Measurements from ENCODE around the gene FUZ.

Gene FUZ

DNA sequence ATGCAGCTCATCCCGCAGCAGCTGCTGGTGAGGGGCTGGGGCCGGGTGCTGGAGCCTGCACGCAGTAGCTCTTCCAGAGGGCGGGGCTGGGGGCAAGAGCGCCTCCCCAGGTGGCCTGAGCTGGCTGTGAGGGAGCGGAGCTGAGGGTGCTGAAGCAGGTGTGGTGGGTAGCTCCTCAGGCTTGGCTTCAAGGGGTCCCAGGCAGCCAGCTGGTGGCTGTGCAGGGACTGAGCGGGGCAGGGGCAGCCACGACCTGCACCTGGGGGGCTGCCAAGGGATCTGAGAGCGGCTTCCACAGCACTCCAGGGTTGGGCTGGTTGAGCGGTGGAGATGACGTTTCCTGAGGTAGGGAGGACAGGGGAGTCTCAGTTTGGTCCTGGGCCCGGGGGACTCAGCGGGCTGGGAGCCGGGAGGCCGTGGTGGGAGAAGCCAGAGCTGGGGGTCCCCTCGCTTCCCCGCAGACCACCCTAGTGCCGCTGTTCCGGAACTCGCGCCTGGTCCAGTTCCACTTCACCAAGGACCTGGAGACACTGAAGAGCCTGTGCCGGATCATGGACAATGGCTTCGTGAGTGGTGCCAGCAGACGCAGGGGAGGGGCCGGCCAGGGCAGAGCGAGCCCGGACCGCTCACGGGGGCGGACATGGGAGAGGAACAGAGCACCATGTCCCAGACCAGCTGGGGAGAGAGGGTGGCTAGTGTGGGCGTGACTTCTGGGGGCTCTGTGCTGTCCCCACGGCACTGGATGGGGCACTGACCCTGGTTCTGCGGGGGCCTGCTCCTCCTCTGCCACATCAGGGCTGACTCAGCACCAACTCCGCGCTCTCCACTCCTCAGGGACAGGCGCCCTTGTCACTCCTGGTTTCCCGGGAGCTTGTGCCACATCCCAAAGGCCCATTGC, 45.2 kb upstream of the FUZ start:
- no peak overlapping the region for H3K9ac ChIP-seq (ENCODE audit: insufficient read length)
- DNase-seq (ENCODE audit: low read depth, low spot score) = no peak
- H3K4me3 ChIP-seq = no peak overlapping the region
- TF ChIP-seq FOXP2 (optimal IDR thresholded peaks at IDR 0.05; ENCODE audit: control extremely low read depth, extremely low read length, insufficient read depth) (no peak), EZH2 (IDR thresholded peaks at IDR 0.05) (no peak), POLR2AphosphoS5 (IDR thresholded peaks at IDR 0.05; ENCODE audit: borderline replicate concordance, low read depth, low read length) (0 out of 2 replicates have a peak, but pooled peaks have one; percentile 46)
- H3K36me3 ChIP-seq (ENCODE audit: insufficient read depth, low read length) = peaks cover 81% of the 10 kb centered on the region
- peak overlapping the region; percentile 64 for H3K27ac ChIP-seq
- H3K9me3 ChIP-seq (ENCODE audit: low read depth, low read length) = no peaks in the 10 kb centered on the region

GRCh38 chr19:49857838-49858087, 44.7 kb upstream of the FUZ start:
- 0 out of 2 replicates have a peak overlapping the region, but pooled peaks have one; percentile 25 for H3K27ac ChIP-seq
- no peak overlapping the region for H3K9ac ChIP-seq (ENCODE audit: insufficient read length)
- DNase-seq (ENCODE audit: low read depth, low spot score) = no peak
- TF ChIP-seq FOXP2 (optimal IDR thresholded peaks at IDR 0.05; ENCODE audit: control extremely low read depth, extremely low read length, insufficient read depth) (no peak), EZH2 (IDR thresholded peaks at IDR 0.05) (no peak), POLR2AphosphoS5 (IDR thresholded peaks at IDR 0.05; ENCODE audit: borderline replicate concordance, low read depth, low read length) (no peak; the same call in 1 of the 2 replicates)
- peaks cover 80% of the 10 kb centered on the region for H3K36me3 ChIP-seq (ENCODE audit: insufficient read depth, low read length)
- no peaks in the 10 kb centered on the region for H3K9me3 ChIP-seq (ENCODE audit: low read depth, low read length)
- H3K4me3 ChIP-seq = no peak overlapping the region

DNA sequence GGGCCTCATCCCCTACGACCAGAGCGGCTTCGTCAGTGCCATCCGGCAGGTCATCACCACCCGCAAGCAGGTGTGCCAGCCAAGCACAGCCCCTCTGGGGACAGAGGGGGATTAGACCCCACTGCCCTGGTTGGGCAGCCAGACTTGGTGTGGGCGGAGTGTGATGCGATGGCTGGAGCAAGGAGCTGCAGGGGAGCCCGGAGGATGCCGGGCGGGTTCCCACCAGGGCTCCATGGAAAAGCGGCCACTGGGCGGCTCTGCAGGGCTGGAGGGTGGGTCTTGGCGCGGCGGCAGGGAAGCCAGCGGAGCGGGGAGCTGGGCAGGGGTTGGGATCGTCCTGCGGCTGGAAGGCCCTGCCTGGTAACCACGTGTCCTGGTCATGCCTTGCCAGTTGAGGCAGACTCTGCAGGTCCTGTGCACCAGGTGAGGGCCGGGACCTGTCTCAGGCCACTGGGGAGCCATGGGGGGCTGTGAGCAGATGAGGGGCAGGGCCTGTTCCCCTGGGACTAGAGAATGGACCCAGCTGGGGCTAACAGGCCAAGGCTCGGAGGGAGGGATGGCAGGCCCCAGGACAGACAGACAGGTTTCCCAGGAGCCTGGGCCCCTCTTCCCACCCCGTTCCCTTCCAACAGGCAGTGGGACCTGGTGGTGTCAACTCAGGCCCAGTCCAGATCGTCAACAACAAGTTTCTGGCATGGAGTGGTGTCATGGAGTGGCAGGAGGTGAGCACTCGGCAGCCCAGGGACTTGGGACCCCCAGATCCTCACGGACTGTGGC, 44.2 kb upstream of the FUZ start:
- no peak for TF ChIP-seq FOXP2 (optimal IDR thresholded peaks at IDR 0.05; ENCODE audit: control extremely low read depth, extremely low read length, insufficient read depth)
- TF ChIP-seq POLR2AphosphoS5 (IDR thresholded peaks at IDR 0.05; ENCODE audit: borderline replicate concordance, low read depth, low read length) = 0 out of 2 replicates have a peak, but pooled peaks have one; percentile 17
- H3K9ac ChIP-seq (ENCODE audit: insufficient read length) = no peak overlapping the region
- H3K4me3 ChIP-seq = no peak overlapping the region
- peaks cover 85% of the 10 kb centered on the region for H3K36me3 ChIP-seq (ENCODE audit: insufficient read depth, low read length)
- 0 out of 2 replicates have a peak overlapping the region, but pooled peaks have one; percentile 25 for H3K27ac ChIP-seq
- no peaks in the 10 kb centered on the region for H3K9me3 ChIP-seq (ENCODE audit: low read depth, low read length)
- no peak for DNase-seq (ENCODE audit: low read depth, low spot score)

- no peak for DNase-seq (ENCODE audit: low read depth, low spot score)
- H3K9me3 ChIP-seq (ENCODE audit: low read depth, low read length) = no peaks in the 10 kb centered on the region
- no peak overlapping the region for H3K4me3 ChIP-seq
- no peak overlapping the region for H3K27ac ChIP-seq
- peaks cover 84% of the 10 kb centered on the region for H3K36me3 ChIP-seq (ENCODE audit: insufficient read depth, low read length)
- TF ChIP-seq POLR2AphosphoS5 (IDR thresholded peaks at IDR 0.05; ENCODE audit: borderline replicate concordance, low read depth, low read length) = no peak
- no peak for TF ChIP-seq FOXP2 (optimal IDR thresholded peaks at IDR 0.05; ENCODE audit: control extremely low read depth, extremely low read length, insufficient read depth)
- TF ChIP-seq EZH2 (IDR thresholded peaks at IDR 0.05) = no peak
- H3K9ac ChIP-seq (ENCODE audit: insufficient read length) = no peak overlapping the region
Measured at GRCh38 chr19:49856574-49857021, 43.5 kb upstream of the FUZ start.

DNA sequence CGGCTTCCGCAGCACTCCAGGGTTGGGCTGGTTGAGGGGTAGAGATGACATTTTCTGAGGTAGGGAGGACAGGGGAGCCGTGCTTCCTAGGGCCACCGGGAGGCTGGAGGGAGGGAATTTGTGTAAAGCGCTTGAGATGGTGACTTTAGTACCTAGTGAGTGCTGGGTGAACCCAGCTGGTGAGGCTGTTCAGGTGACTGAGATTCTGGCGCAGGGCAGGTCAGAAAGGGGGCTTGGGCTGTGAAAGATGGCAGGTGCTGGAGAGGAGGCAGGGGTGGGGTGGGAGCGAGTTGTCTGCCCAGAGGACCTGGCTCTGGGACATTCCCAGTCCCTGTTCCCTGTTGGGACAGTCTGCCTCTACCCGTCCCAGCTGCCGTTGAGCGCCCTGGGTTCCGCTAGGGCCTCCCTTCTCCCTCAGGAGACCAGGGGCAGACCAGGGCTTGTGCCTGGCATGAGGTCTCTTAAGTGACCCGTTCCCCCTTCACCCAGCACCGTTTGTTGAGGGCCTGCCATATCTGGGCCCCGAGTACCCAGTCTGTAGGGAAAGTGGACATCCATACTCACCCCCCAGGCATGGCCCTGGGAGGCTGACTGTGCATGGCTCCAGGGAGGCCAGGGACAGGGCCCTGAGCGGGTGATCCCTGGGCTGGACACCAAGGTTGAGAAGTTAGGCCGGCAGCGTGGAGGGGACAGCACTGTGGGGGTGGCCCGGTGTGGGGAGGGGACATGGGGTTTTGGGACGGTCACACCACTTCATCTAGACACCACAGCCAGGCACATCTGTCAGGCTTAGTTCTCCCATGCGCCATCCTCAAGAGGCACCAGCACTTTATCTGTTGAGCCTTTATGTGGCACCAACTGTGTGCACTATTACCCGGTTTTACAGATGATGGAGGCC, 42.8 kb upstream of the FUZ start:
- no peaks in the 10 kb centered on the region for H3K9me3 ChIP-seq (ENCODE audit: low read depth, low read length)
- 0 out of 2 replicates have a peak overlapping the region, but pooled peaks have one; percentile 19 for H3K27ac ChIP-seq
- no peak for DNase-seq (ENCODE audit: low read depth, low spot score)
- no peak overlapping the region for H3K9ac ChIP-seq (ENCODE audit: insufficient read length)
- TF ChIP-seq EZH2 (IDR thresholded peaks at IDR 0.05) (no peak), POLR2AphosphoS5 (IDR thresholded peaks at IDR 0.05; ENCODE audit: borderline replicate concordance, low read depth, low read length) (0 out of 2 replicates have a peak, but pooled peaks have one; percentile 23)
- H3K36me3 ChIP-seq (ENCODE audit: insufficient read depth, low read length) = peaks cover 77% of the 10 kb centered on the region
- no peak overlapping the region for H3K4me3 ChIP-seq

DNA sequence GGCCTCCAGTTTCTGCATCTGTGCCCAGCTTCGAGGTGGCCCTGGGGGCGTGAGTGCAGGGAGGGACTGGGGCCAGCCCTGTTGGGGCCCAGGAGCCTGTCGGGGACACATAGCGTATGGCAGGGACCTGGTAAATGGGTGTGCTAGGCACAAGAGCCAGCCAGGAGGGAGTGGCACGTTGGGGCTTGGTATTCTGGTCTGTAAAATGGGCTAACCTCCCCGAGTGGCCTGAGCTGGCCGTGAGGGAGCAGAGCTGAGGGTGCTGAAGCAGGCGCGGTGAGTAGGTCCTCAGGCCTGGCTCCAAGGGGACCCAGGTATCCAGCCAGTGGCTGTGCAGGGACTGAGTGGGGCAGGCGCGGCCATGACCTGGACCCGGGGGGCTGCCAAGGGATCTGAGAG, 42.2 kb upstream of the FUZ start:
- H3K4me3 ChIP-seq = no peak overlapping the region
- no peak overlapping the region for H3K27ac ChIP-seq
- no peaks in the 10 kb centered on the region for H3K9me3 ChIP-seq (ENCODE audit: low read depth, low read length)
- no peak for DNase-seq (ENCODE audit: low read depth, low spot score)
- peaks cover 71% of the 10 kb centered on the region for H3K36me3 ChIP-seq (ENCODE audit: insufficient read depth, low read length)
- H3K9ac ChIP-seq (ENCODE audit: insufficient read length) = no peak overlapping the region
- TF ChIP-seq EZH2 (IDR thresholded peaks at IDR 0.05) (no peak), POLR2AphosphoS5 (IDR thresholded peaks at IDR 0.05; ENCODE audit: borderline replicate concordance, low read depth, low read length) (peak; percentile 14; the same call in 1 of the 2 replicates)

DNA sequence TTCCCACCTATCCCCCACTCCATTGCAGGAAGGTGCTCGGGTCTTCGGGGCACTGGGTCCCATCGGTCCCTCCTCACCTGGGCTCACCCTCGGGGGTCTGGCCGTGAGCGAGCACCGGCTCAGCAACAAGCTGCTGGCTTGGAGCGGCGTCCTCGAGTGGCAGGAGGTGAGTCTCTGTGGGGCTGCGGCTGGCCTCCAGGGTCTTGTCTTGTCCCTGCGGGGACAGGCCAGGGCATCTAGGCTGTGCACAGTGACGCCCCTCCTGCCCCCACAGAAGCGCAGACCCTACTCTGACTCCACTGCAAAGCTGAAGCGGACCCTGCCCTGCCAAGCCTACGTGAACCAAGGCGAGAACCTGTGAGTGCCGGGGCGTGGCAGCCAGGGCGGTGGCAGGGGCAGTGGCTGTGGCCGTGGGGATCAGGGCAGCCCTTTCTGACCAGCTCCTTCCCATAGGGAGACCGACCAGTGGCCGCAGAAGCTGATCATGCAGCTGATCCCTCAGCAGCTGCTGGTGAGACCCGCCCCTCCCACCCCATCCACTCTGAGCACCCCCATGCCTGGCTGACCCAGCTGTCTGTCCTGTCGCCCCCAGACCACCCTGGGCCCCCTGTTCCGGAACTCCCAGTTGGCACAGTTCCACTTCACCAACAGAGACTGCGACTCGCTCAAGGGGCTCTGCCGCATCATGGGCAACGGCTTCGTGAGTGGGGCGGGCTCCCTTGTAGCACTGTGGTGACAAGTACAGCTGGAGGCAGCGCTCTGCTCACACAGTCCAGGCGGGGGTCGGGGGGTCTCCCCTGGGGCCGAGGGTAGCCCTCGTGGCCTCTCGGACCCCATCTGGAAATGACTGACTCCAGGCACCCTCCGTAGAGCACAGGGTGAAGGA, 41.5 kb upstream of the FUZ start:
- Histone ChIP-seq H3K4me3 (no peak overlapping the region), H3K27ac (no peak overlapping the region), H3K9me3 (ENCODE audit: low read depth, low read length) (no peaks in the 10 kb centered on the region), H3K9ac (ENCODE audit: insufficient read length) (no peak overlapping the region), H3K36me3 (ENCODE audit: insufficient read depth, low read length) (peaks cover 68% of the 10 kb centered on the region)
- TF ChIP-seq POLR2AphosphoS5 (IDR thresholded peaks at IDR 0.05; ENCODE audit: borderline replicate concordance, low read depth, low read length) (peak; percentile 29; the same call in 1 of the 2 replicates), FOXP2 (optimal IDR thresholded peaks at IDR 0.05; ENCODE audit: control extremely low read depth, extremely low read length, insufficient read depth) (no peak)
- DNase-seq (ENCODE audit: low read depth, low spot score) = no peak
